OCI-LY1 (cell line): ENCODE measurements around the gene MEGF6.

ENCODE experiments used
- H2AFZ ChIP-seq: fragments of 200-600 bp; sonication (generic), shearing (Covaris generic); 2 replicates; pipeline ENCODE4 v1.6.0; 2014; ENCODE audit warnings: antibody characterized with exemption, mild to moderate bottlenecking, low read length
- H3F3A ChIP-seq: fragments of 200-600 bp; sonication (generic), shearing (Covaris generic); 2 replicates; pipeline ENCODE4 v1.6.0; 2014; ENCODE audit warnings: mild to moderate bottlenecking, antibody characterized with exemption, low read length, moderate library complexity; ENCODE audit not compliant: insufficient read depth
- H3K27ac ChIP-seq: fragments of 200-600 bp; sonication (generic); 2 replicates; pipeline ENCODE4 v1.5.1; 2014; ENCODE audit warnings: low read length, mixed run types, mild to moderate bottlenecking, low read depth; ENCODE audit not compliant: poor library complexity, severe bottlenecking
- H3K27me3 ChIP-seq: fragments of 200-600 bp; sonication (generic); 2 replicates; pipeline ENCODE4 v1.6.0; 2014; ENCODE audit warnings: antibody characterized with exemption, mild to moderate bottlenecking, low read length, moderate library complexity; ENCODE audit not compliant: insufficient read depth
- H3K36me3 ChIP-seq: fragments of 200-600 bp; sonication (generic); 2 replicates; pipeline ENCODE4 v1.6.1; 2014; ENCODE audit warnings: mild to moderate bottlenecking, antibody characterized with exemption, low read length, moderate library complexity, mixed read lengths; ENCODE audit not compliant: insufficient read depth
- H3K4me1 ChIP-seq: fragments of 200-600 bp; sonication (generic); 2 replicates; pipeline ENCODE4 v1.5.1; 2014; ENCODE audit warnings: mild to moderate bottlenecking, low read length, moderate library complexity; ENCODE audit not compliant: insufficient read depth, severe bottlenecking
- H3K4me2 ChIP-seq: fragments of 200-600 bp; sonication (generic), shearing (Covaris generic); 2 replicates; pipeline ENCODE4 v1.6.1; 2014; ENCODE audit warnings: low read length
- H3K4me3 ChIP-seq: fragments of 200-600 bp; sonication (generic); 2 replicates; pipeline ENCODE4 v1.5.1; 2014; ENCODE audit warnings: low read length, low read depth, mild to moderate bottlenecking, mixed read lengths; ENCODE audit not compliant: poor library complexity, severe bottlenecking
- H3K79me2 ChIP-seq: fragments of 200-600 bp; shearing (Covaris generic); 2 replicates; pipeline ENCODE4 v1.6.1; 2016; ENCODE audit warnings: mixed run types, low read length, mixed read lengths; ENCODE audit not compliant: insufficient read depth
- H3K9ac ChIP-seq: fragments of 200-600 bp; sonication (generic), shearing (Covaris generic); 2 replicates; pipeline ENCODE4 v1.6.1; 2014; ENCODE audit warnings: mild to moderate bottlenecking, low read length, mixed read lengths
- H3K9me2 ChIP-seq: fragments of 200-600 bp; sonication (generic), shearing (Covaris generic); 2 replicates; pipeline ENCODE4 v1.6.1; 2014; ENCODE audit warnings: low read depth, mild to moderate bottlenecking, low read length, mixed read lengths
- H3K9me3 ChIP-seq: fragments of 200-600 bp; shearing (Covaris generic); 2 replicates; pipeline ENCODE4 v1.6.1; 2014; ENCODE audit warnings: low read length, mixed read lengths
- H4K20me1 ChIP-seq: fragments of 200-600 bp; sonication (generic), shearing (Covaris generic); 2 replicates; pipeline ENCODE4 v1.6.0; 2016; ENCODE audit warnings: mild to moderate bottlenecking, low read length; ENCODE audit not compliant: insufficient read depth
- CTCF ChIP-seq: fragments of 200-600 bp; sonication (generic), shearing (Covaris generic); IDR thresholded peaks from 2 replicates; pipeline ENCODE4 v1.5.1; 2017; ENCODE audit warnings: mild to moderate bottlenecking, antibody characterized with exemption, low read length, moderate library complexity, mixed read lengths
- EZH2 ChIP-seq: fragments of 200-600 bp; sonication (generic), shearing (Covaris generic); IDR thresholded peaks from 2 replicates; pipeline ENCODE4 v1.8.0; 2017; ENCODE audit warnings: borderline replicate concordance, mixed run types, mild to moderate bottlenecking, antibody characterized with exemption, low read length, moderate library complexity, mixed read lengths

The MEGF6 gene

GRCh38 chr1:3453891-3454810, 157.2 kb downstream of the MEGF6 start, which contains the start of gene ARHGEF16:
Gene ARHGEF16, plus strand, starts transcription at chr1:3454665. Its CDS starts 8,420 bp downstream, at chr1:3463085.
- Histone ChIP-seq H3K36me3 (no peaks in the 10 kb centered on the region), H3K9ac (peak within 1 kb of the TSS; percentile 43; the same call in 1 of the 2 replicates), H3K9me3 (no peaks in the 10 kb centered on the region), H4K20me1 (no peaks in the 10 kb centered on the region), H2AFZ (no peak within 1 kb of the TSS), H3F3A (no peaks in the 10 kb centered on the region), H3K4me2 (peak within 1 kb of the TSS; percentile 76), H3K9me2 (no peaks in the 10 kb centered on the region), H3K4me1 (peaks cover 5% of the 10 kb centered on the region), H3K27me3 (0 out of 2 replicates have a peak, but pooled peaks cover 4% of the 10 kb centered on the region), H3K27ac (no peak within 1 kb of the TSS), H3K4me3 (peak within 1 kb of the TSS; percentile 57), H3K79me2 (no peaks in the 10 kb centered on the region)
- TF ChIP-seq CTCF (peak; percentile 35; the same call in 1 of the 2 replicates), EZH2 (no peak)

- H3K9me3 ChIP-seq: no peaks in the 10 kb centered on the region
- H3K36me3 ChIP-seq: no peaks in the 10 kb centered on the region
- H3K9ac ChIP-seq: no peak overlapping the region
- H3K9me2 ChIP-seq: no peaks in the 10 kb centered on the region
- no peaks in the 10 kb centered on the region for H3F3A ChIP-seq
- H3K4me3 ChIP-seq: no peak overlapping the region
- H2AFZ ChIP-seq: no peak overlapping the region
- H4K20me1 ChIP-seq: no peaks in the 10 kb centered on the region
- no peaks in the 10 kb centered on the region for H3K79me2 ChIP-seq
- H3K4me2 ChIP-seq: no peak overlapping the region
- peaks cover 5% of the 10 kb centered on the region for H3K4me1 ChIP-seq
- H3K27me3 ChIP-seq: 0 out of 2 replicates have a peak, but pooled peaks cover 4% of the 10 kb centered on the region
- no peak overlapping the region for H3K27ac ChIP-seq
- TF ChIP-seq CTCF: peak; percentile 89
- no peak for TF ChIP-seq EZH2
Observed at GRCh38 chr1:3453203-3453761, 158.0 kb downstream of the MEGF6 start.

GRCh38 chr1:3452866-3453175, 158.5 kb downstream of the MEGF6 start:
- Histone ChIP-seq H3K27me3 (peaks cover 4% of the 10 kb centered on the region; the same call in 1 of the 2 replicates), H4K20me1 (no peaks in the 10 kb centered on the region), H3K27ac (no peak overlapping the region), H3K9me3 (no peaks in the 10 kb centered on the region), H3K9me2 (no peaks in the 10 kb centered on the region), H3K4me3 (no peak overlapping the region), H2AFZ (no peak overlapping the region), H3K9ac (no peak overlapping the region), H3F3A (no peaks in the 10 kb centered on the region), H3K36me3 (no peaks in the 10 kb centered on the region), H3K4me1 (peaks cover 5% of the 10 kb centered on the region), H3K79me2 (no peaks in the 10 kb centered on the region), H3K4me2 (no peak overlapping the region)
- TF ChIP-seq CTCF: no peak
- no peak for TF ChIP-seq EZH2
